K562 (cell line): ENCODE measurements around the gene CD164L2. TPM values are rescaled to one million over a fixed set of nuclear protein-coding genes. Genes with fewer than 3 reads are reported as not detected.

Source experiments
- ATAC-seq: fragments of 200-7000 bp; cut with Tn5 transposase; 3 replicates; pipeline ENCODE4 v1.9.1; 2020; ENCODE audit warnings: moderate library complexity
- BruUV-seq: library from RNA; stranded (reverse); fragments of 400-500 nt; replicated peaks from 2 replicates; lab custom pipeline; 2021; lab: Mats Ljungman, UMichigan
- CTCF ChIA-PET: fragments of 300-600 bp; formaldehyde crosslinking; extraction: SDS; loops from one replicate; lab custom pipeline; 2021; ENCODE audit warnings: low intra/inter-chr PET ratio; lab: Yijun Ruan, JAX
- POLR2A ChIA-PET: fragments of 300-600, 350-650 bp; sonication (Branson Sonifier 250); formaldehyde crosslinking; extraction: SDS; loops from one replicate; lab custom pipeline; 2021; ENCODE audit warnings: antibody characterized with exemption, inconsistent platforms; lab: Yijun Ruan, JAX
- DNase-seq, 4 experiments: peaks; one replicate each; pipeline versions ENCODE4 v3.0.0 to v3.0.0-alpha.2; 2011 to 2018; ENCODE audit warnings: low spot score in 3 of 4, mixed read lengths in 3 of 4; ENCODE audit errors: extremely low read depth in 1 of 4
- FAIRE-seq: peaks from 2 replicates; lab custom pipeline; 2011; peaks lifted over from hg19 to GRCh38; lab: Jason Lieb, UNC
- H2AFZ ChIP-seq: 2 replicates; pipeline ENCODE4 v1.6.0; 2011; ENCODE audit warnings: low read depth, low read length, control low read depth, inconsistent platforms
- H3K27ac ChIP-seq: fragments of 200-600 bp; 3 replicates; pipeline ENCODE4 v1.8.0; 2011; ENCODE audit warnings: low read depth, mild to moderate bottlenecking, control low read depth, inconsistent platforms, low read length, moderate library complexity, mixed read lengths; ENCODE audit errors: extremely low read depth
- H3K27me3 ChIP-seq, 2 experiments: fragments of 300-600 bp in 1 of 2; 2 replicates in 1 of 2; 3 replicates in 1 of 2; pipeline versions ENCODE4 v1.6.0 to v1.8.0; 2011; ENCODE audit warnings: inconsistent platforms in 2 of 2, low read length in 2 of 2, mild to moderate bottlenecking in 1 of 2, mixed read lengths in 1 of 2, moderate library complexity in 1 of 2; ENCODE audit not compliant: control insufficient read depth in 2 of 2, insufficient read depth in 2 of 2
- H3K36me3 ChIP-seq: fragments of 300-600 bp; 3 replicates; pipeline ENCODE4 v1.8.0; 2011; ENCODE audit warnings: mild to moderate bottlenecking, low read length, inconsistent platforms; ENCODE audit not compliant: control insufficient read depth, insufficient read depth
- H3K4me1 ChIP-seq, 2 experiments: fragments of 200-600 bp in 1 of 2; replicated peaks in 1 of 2; 2 replicates in 1 of 2; 3 replicates in 1 of 2; pipeline versions ENCODE4 v1.5.1 to v1.8.0; 2011; ENCODE audit warnings: inconsistent platforms in 2 of 2, low read length in 2 of 2, mild to moderate bottlenecking in 1 of 2, mixed read lengths in 1 of 2, moderate library complexity in 1 of 2; ENCODE audit not compliant: control insufficient read depth in 2 of 2, insufficient read depth in 2 of 2
- H3K4me2 ChIP-seq: 2 replicates; pipeline ENCODE4 v1.6.1; 2011; ENCODE audit warnings: low read length, control low read depth, inconsistent platforms, mixed read lengths; ENCODE audit not compliant: insufficient read depth
- H3K4me3 ChIP-seq: fragments of 200-600 bp; sonication (generic), shearing (Covaris generic); 2 replicates; pipeline ENCODE4 v1.5.1; 2016; ENCODE audit warnings: control low read depth, inconsistent platforms
- H3K79me2 ChIP-seq: fragments of 200-600 bp; 3 replicates; pipeline ENCODE4 v1.8.0; 2011; ENCODE audit warnings: low read length, inconsistent platforms; ENCODE audit not compliant: control insufficient read depth, insufficient read depth
- H3K9ac ChIP-seq, 2 experiments: 2 replicates each; pipeline versions ENCODE4 v1.6.0 to v1.6.1; 2011; ENCODE audit warnings: low read depth in 2 of 2, low read length in 2 of 2, control low read depth in 1 of 2, inconsistent platforms in 1 of 2, mild to moderate bottlenecking in 1 of 2, mixed read lengths in 1 of 2; ENCODE audit not compliant: insufficient read depth in 1 of 2
- H3K9me1 ChIP-seq: one replicate; pipeline ENCODE4 v1.6.0; 2011; ENCODE audit warnings: inconsistent platforms, mild to moderate bottlenecking, low read length, moderate library complexity; ENCODE audit not compliant: control insufficient read depth, insufficient read depth
- H3K9me3 ChIP-seq: replicated peaks from 2 replicates; pipeline ENCODE4 v1.5.1; 2011; ENCODE audit warnings: low read depth, low read length, inconsistent platforms; ENCODE audit not compliant: control insufficient read depth, insufficient read depth
- H4K20me1 ChIP-seq: replicated peaks from 2 replicates; pipeline ENCODE4 v1.6.1; 2011; ENCODE audit warnings: low read length, inconsistent platforms, mixed read lengths; ENCODE audit not compliant: control insufficient read depth, insufficient read depth
- HDAC3 ChIP-seq: fragments of 450-650 bp; IDR thresholded peaks from 2 replicates; pipeline ENCODE4 v1.6.1; 2018; ENCODE audit warnings: borderline replicate concordance, mild to moderate bottlenecking, moderate library complexity; ENCODE audit not compliant: partially characterized antibody
- NCOA1 ChIP-seq: fragments of 450-650 bp; IDR thresholded peaks from 2 replicates; pipeline ENCODE4 v1.6.1; 2016; ENCODE audit warnings: low read depth
- NR3C1 ChIP-seq: sonication (generic); formaldehyde crosslinking; IDR thresholded peaks from 2 replicates; pipeline ENCODE4 v1.8.1; 2022; ENCODE audit warnings: missing genetic modification reagents
- OTX1 ChIP-seq: fragments of 450-650 bp; formaldehyde crosslinking; IDR thresholded peaks from 2 replicates; pipeline ENCODE4 v1.4.0; 2022; ENCODE audit warnings: mild to moderate bottlenecking
- POLR3A ChIP-seq: IDR thresholded peaks from 2 replicates; pipeline ENCODE4 v1.6.1; 2011; ENCODE audit warnings: borderline replicate concordance, mild to moderate bottlenecking, moderate library complexity; ENCODE audit not compliant: insufficient read length, insufficient read depth; ENCODE audit errors: extremely low read depth
- POLR3G ChIP-seq: IDR thresholded peaks from 2 replicates; pipeline ENCODE4 v1.6.1; 2011; ENCODE audit not compliant: insufficient read length, insufficient replicate concordance; ENCODE audit errors: extremely low read depth
- RBM25 ChIP-seq: fragments of 200-400 bp; formaldehyde crosslinking; IDR thresholded peaks from 2 replicates; pipeline ENCODE4 v1.6.1; 2018; ENCODE audit warnings: low read length, low read depth, moderate library complexity; ENCODE audit not compliant: severe bottlenecking
- SRSF9 ChIP-seq: fragments of 200-400 bp; formaldehyde crosslinking; IDR thresholded peaks from 2 replicates; pipeline ENCODE4 v1.6.1; 2017; ENCODE audit warnings: low read depth, low read length, borderline replicate concordance
- ZNF121 ChIP-seq: sonication (generic); formaldehyde crosslinking; conservative IDR thresholded peaks from 2 replicates; pipeline ENCODE4 v1.8.0; 2022; ENCODE audit warnings: missing genetic modification reagents
- ZNF23 ChIP-seq: fragments of 250-450 bp; sonication (Bioruptor Pico); IDR thresholded peaks from 2 replicates; pipeline ENCODE4 v1.4.0; 2020; ENCODE audit warnings: mild to moderate bottlenecking
- ZNF232 ChIP-seq: sonication (generic); formaldehyde crosslinking; IDR thresholded peaks from 2 replicates; pipeline ENCODE4 v1.8.0; 2022; ENCODE audit warnings: mild to moderate bottlenecking, missing genetic modification reagents
- ZNF586 ChIP-seq: fragments of 450-650 bp; formaldehyde crosslinking; conservative IDR thresholded peaks from 2 replicates; pipeline ENCODE4 v1.4.0; 2020; ENCODE audit warnings: mild to moderate bottlenecking, moderate library complexity
- WGBS: fragments of 100-300 bp; shearing (Covaris generic); methylation state at CpG from one replicate; pipeline ENCODE4 v1.1.6; 2016; ENCODE audit warnings: low coverage, mixed read lengths; ENCODE audit not compliant: insufficient coverage; ENCODE audit errors: missing lambda C conversion rate; 5-methylcytosine and 5-hydroxymethylcytosine counted together
- in situ Hi-C: fragments of 300-500 bp; cut with MboI; formaldehyde crosslinking; loops from 4 replicates; pipeline ENCODE4 v1.15.0; 2018; ENCODE audit warnings: inconsistent platforms, mixed read lengths
- intact Hi-C: fragments of 100-400 bp; cut with micrococcal nuclease; formaldehyde crosslinking; loops from 2 replicates; pipeline ENCODE4 v1.14.2; 2022
- polyA plus RNA-seq, 8 experiments: library from polyadenylated mRNA; depleted of rRNA in 4 of 8; stranded (reverse) in 5 of 8; unstranded in 3 of 8; fragments of >200 nt; fragmentation: Nextera tagmentation in 2 of 8; fragmentation: Illumina TruSeq in 1 of 8; extraction: Ambion mirVana in 2 of 8; extraction: Trizol in 1 of 8; gene quantifications; 2 replicates each; pipeline versions ENCODE4 v1.2.1 to v1.2.3, GENCODE V29; 2011 to 2014; ENCODE audit warnings: inconsistent platforms in 1 of 8, missing spikeins in 1 of 8
- total RNA-seq, 7 experiments: library from RNA; depleted of rRNA in 6 of 7; stranded (reverse); fragments of >200 nt in 6 of 7; fragmentation: Illumina TruSeq in 2 of 7; extraction: Trizol in 2 of 7; gene quantifications; 2 replicates each; pipeline versions ENCODE4 v1.2.1 to v1.2.3, GENCODE V29; 2011 to 2021; ENCODE audit warnings: low replicate concordance in 1 of 7
- TF ChIP-seq, protein P1 (sequence below): fragments of 250-450 bp; sonication (Bioruptor Pico); IDR thresholded peaks from 2 replicates; pipeline ENCODE4 v1.8.0; 2021; ENCODE audit warnings: moderate library complexity, mild to moderate bottlenecking, inconsistent platforms
- TF ChIP-seq, protein P2 (sequence below): fragments of 450-650 bp; formaldehyde crosslinking; IDR thresholded peaks from 2 replicates; pipeline ENCODE4 v1.4.0; 2020; ENCODE audit warnings: mild to moderate bottlenecking, moderate library complexity
- TF ChIP-seq, protein P3 (sequence below): fragments of 450-650 bp; IDR thresholded peaks from 2 replicates; pipeline ENCODE4 v1.6.1; 2016; ENCODE audit warnings: low read depth, mild to moderate bottlenecking, moderate library complexity
- TF ChIP-seq, protein P4 (sequence below): fragments of 450-650 bp; IDR thresholded peaks from one replicate; pipeline ENCODE4 v1.6.1; 2018; ENCODE audit warnings: mild to moderate bottlenecking, moderate library complexity; ENCODE audit not compliant: partially characterized antibody
- TF ChIP-seq, protein P5 (sequence below): sonication (generic); IDR thresholded peaks from 2 replicates; pipeline ENCODE4 v1.6.1; 2016

Gene CD164L2
- total and polyA plus RNA-seq, 9 of the 15 experiments (the other 6 are each of a cell fraction or from before 2014, with no cell fraction given) = 0.08 to 0.92 (median 0.38) TPM; not detected in 1

DNA sequence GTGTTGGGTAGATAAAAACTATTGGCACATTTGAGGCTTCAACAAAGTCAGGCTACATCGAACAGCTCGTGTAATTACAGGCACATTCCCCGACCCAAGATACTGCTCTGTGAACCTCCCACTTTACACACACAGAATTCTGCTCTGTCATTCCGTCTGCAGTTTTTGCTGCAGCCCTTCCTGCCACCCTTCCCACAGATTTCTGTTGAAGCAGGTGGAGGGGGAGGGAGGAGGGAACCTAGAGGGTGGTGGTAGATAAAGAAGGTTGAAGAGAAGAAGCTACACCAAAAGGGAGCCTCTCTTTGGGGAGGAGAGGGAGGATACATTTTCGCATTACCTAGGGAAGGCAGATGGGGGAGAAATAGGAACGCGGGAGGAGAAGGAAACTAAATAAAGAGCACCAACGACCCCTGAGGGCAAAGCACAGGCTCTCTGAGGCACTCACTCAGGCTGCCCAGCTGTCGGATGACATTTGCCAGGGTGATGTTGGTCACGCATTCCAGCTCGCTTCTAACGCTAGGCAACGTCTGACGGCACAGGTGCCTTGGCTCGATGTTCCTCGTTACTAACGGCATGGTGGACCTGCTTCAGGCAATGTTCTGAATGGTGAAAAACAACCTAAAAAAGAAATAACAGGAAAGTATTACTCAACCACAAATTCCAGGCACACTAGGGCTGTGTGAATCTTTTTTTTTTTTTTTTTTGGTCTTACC lies 45.3 kb upstream of the CD164L2 start:
- no peak overlapping the region for H3K4me3 ChIP-seq
- peak; percentile 51 for TF ChIP-seq HDAC3
- TF ChIP-seq, protein P1, sequence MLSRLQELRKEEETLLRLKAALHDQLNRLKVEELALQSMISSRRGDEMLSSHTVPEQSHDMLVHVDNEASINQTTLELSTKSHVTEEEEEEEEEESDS (CRISPR knock-in tag) = no peak
- TF ChIP-seq, protein P2, sequence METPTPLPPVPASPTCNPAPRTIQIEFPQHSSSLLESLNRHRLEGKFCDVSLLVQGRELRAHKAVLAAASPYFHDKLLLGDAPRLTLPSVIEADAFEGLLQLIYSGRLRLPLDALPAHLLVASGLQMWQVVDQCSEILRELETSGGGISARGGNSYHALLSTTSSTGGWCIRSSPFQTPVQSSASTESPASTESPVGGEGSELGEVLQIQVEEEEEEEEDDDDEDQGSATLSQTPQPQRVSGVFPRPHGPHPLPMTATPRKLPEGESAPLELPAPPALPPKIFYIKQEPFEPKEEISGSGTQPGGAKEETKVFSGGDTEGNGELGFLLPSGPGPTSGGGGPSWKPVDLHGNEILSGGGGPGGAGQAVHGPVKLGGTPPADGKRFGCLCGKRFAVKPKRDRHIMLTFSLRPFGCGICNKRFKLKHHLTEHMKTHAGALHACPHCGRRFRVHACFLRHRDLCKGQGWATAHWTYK (CRISPR knock-in tag) = no peak
- no peak for TF ChIP-seq SRSF9
- TF ChIP-seq, protein P3, sequence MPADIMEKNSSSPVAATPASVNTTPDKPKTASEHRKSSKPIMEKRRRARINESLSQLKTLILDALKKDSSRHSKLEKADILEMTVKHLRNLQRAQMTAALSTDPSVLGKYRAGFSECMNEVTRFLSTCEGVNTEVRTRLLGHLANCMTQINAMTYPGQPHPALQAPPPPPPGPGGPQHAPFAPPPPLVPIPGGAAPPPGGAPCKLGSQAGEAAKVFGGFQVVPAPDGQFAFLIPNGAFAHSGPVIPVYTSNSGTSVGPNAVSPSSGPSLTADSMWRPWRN = 0 out of 2 replicates have a peak, but pooled peaks have one; percentile 8
- peak; percentile 71; the same call in 1 of the 2 replicates for TF ChIP-seq NCOA1
- no peak for TF ChIP-seq ZNF586 (CRISPR knock-in tag)
- no peak for TF ChIP-seq NR3C1
- no peak for TF ChIP-seq POLR3G
- no peak for TF ChIP-seq OTX1
- TF ChIP-seq ZNF232 = no peak
- TF ChIP-seq POLR3A = no peak
- TF ChIP-seq, protein P4, sequence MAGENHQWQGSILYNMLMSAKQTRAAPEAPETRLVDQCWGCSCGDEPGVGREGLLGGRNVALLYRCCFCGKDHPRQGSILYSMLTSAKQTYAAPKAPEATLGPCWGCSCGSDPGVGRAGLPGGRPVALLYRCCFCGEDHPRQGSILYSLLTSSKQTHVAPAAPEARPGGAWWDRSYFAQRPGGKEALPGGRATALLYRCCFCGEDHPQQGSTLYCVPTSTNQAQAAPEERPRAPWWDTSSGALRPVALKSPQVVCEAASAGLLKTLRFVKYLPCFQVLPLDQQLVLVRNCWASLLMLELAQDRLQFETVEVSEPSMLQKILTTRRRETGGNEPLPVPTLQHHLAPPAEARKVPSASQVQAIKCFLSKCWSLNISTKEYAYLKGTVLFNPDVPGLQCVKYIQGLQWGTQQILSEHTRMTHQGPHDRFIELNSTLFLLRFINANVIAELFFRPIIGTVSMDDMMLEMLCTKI = no peak
- no peak for TF ChIP-seq ZNF23
- TF ChIP-seq, protein P5, sequence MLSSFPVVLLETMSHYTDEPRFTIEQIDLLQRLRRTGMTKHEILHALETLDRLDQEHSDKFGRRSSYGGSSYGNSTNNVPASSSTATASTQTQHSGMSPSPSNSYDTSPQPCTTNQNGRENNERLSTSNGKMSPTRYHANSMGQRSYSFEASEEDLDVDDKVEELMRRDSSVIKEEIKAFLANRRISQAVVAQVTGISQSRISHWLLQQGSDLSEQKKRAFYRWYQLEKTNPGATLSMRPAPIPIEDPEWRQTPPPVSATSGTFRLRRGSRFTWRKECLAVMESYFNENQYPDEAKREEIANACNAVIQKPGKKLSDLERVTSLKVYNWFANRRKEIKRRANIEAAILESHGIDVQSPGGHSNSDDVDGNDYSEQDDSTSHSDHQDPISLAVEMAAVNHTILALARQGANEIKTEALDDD = peak; percentile 74
- no peak for TF ChIP-seq ZNF121 (CRISPR knock-in tag)
- TF ChIP-seq RBM25 = no peak

More for the DNA sequence above, 45.3 kb upstream of the CD164L2 start:
- Histone ChIP-seq H3K4me2 (peak overlapping the region; percentile 71), H3K36me3 (peaks cover 45% of the 10 kb centered on the region), H3K9me1 (peaks cover 12% of the 10 kb centered on the region), H3K27me3 (no peaks in the 10 kb centered on the region), H3K4me1 (peaks cover 20 to 55% of the 10 kb centered on the region in 2 experiments), H2AFZ (peak overlapping the region; percentile 26; the same call in 1 of the 2 replicates), H4K20me1 (peaks cover 5% of the 10 kb centered on the region; the same call in 1 of the 2 replicates), H3K9ac (peak overlapping the region; percentile 42 to 66; a peak in 3 of 4 replicates), H3K79me2 (peaks cover 88% of the 10 kb centered on the region), H3K9me3 (no peaks in the 10 kb centered on the region), H3K27ac (peak overlapping the region; percentile 81)
- intact Hi-C loops (loop anchor here (1.0 to 5.0 kb wide), 2 partner anchors 59 to 101 kb away; no protein-coding TSS in a partner anchor), in situ Hi-C loops (loop anchor here (10.0 kb wide), 1 partner anchor 176 kb away; the partner anchor contains the start of gene AHDC1)
- CTCF ChIA-PET = interaction anchor here (0.6 kb wide), 1 partner anchor 36 kb away, joined by 4 read pairs; the partner anchor contains the start of gene GPR3
- peak; percentile 97 for ATAC-seq
- peak; percentile 42 to 96 (median 71) for DNase-seq
- no TSS peak for BruUV-seq
- FAIRE-seq = peak; percentile 97
- WGBS = 8% methylated on average over 17 of the region's 17 CpGs
- POLR2A ChIA-PET = interaction anchor here (0.6 to 3.4 kb wide), 7 partner anchors 9 to 209 kb away, joined by 3 to 17 read pairs (median 4); no protein-coding TSS in a partner anchor
